GM12875 (cell line): ENCODE data around the gene SSH2.

ENCODE experiments used
- H3K4me3 ChIP-seq: one replicate; pipeline ENCODE4 v1.5.1; 2011; ENCODE audit warnings: low read depth, low read length, control low read depth
- CTCF ChIP-seq: IDR thresholded peaks from 2 replicates; pipeline ENCODE4 v1.5.1; 2011; ENCODE audit warnings: low read depth, mild to moderate bottlenecking, control low read depth, inconsistent platforms, low read length, moderate library complexity, borderline replicate concordance; ENCODE audit not compliant: insufficient read depth

The SSH2 gene

GRCh38 chr17:29716566-29716965, 213.5 kb downstream of the SSH2 start:
- no peak for TF ChIP-seq CTCF
- no peak overlapping the region for H3K4me3 ChIP-seq

GRCh38 chr17:29715680-29716079, 214.3 kb downstream of the SSH2 start:
- TF ChIP-seq CTCF: no peak

GRCh38 chr17:29714146-29714545, 215.9 kb downstream of the SSH2 start:
- TF ChIP-seq CTCF: no peak
- no peak overlapping the region for H3K4me3 ChIP-seq

More at GRCh38 chr17:29715680-29716079, 214.3 kb downstream of the SSH2 start:
- H3K4me3 ChIP-seq: no peak overlapping the region

- no peak overlapping the region for H3K4me3 ChIP-seq
- TF ChIP-seq CTCF: no peak
Observed at GRCh38 chr17:29713626-29714025, 216.4 kb downstream of the SSH2 start.

GRCh38 chr17:29711588-29712385, 218.2 kb downstream of the SSH2 start:
- no peak for TF ChIP-seq CTCF

GRCh38 chr17:29710891-29711418, 219.1 kb downstream of the SSH2 start:
- H3K4me3 ChIP-seq: no peak overlapping the region
- TF ChIP-seq CTCF: no peak

More at GRCh38 chr17:29711588-29712385, 218.2 kb downstream of the SSH2 start:
- no peak overlapping the region for H3K4me3 ChIP-seq

GRCh38 chr17:29710520-29710884, 219.5 kb downstream of the SSH2 start:
- no peak for TF ChIP-seq CTCF
- no peak overlapping the region for H3K4me3 ChIP-seq
